KMS-11 (cell line): Measurements from ENCODE around the gene PIGU.
A peak's percentile ranks its signal among the peaks of the same experiment; 100 is the strongest.

Experiments used
- H2AFZ ChIP-seq: fragments of 200-600 bp; sonication (generic); 2 replicates; pipeline ENCODE4 v1.6.1; 2016; ENCODE audit warnings: antibody characterized with exemption, mixed run types, low read depth
- H3K27ac ChIP-seq: fragments of 200-600 bp; sonication (generic); 2 replicates; pipeline ENCODE4 v1.6.1; 2016; ENCODE audit warnings: mild to moderate bottlenecking, mixed run types
- H3K27me3 ChIP-seq: fragments of 200-600 bp; sonication (generic); 2 replicates; pipeline ENCODE4 v1.6.1; 2017; ENCODE audit warnings: mild to moderate bottlenecking, low read depth, mixed run types, moderate library complexity; ENCODE audit not compliant: insufficient read depth
- H3K36me3 ChIP-seq: fragments of 200-600 bp; sonication (generic); 2 replicates; pipeline ENCODE4 v1.6.1; 2017; ENCODE audit warnings: mild to moderate bottlenecking, mixed run types; ENCODE audit not compliant: insufficient read depth
- H3K4me1 ChIP-seq: fragments of 200-600 bp; sonication (generic); 2 replicates; pipeline ENCODE4 v1.6.1; 2016; ENCODE audit warnings: mild to moderate bottlenecking, low read depth, mixed run types; ENCODE audit not compliant: poor library complexity, severe bottlenecking
- H3K4me2 ChIP-seq: fragments of 200-600 bp; sonication (generic); 2 replicates; pipeline ENCODE4 v1.7.0; 2016; ENCODE audit warnings: mild to moderate bottlenecking, mixed run types
- H3K4me3 ChIP-seq: fragments of 200-600 bp; sonication (generic); IDR thresholded peaks from 2 replicates; pipeline ENCODE4 v1.6.1; 2017; ENCODE audit warnings: low read depth, low read length, mixed read lengths; ENCODE audit not compliant: insufficient read depth
- H3K79me2 ChIP-seq: fragments of 200-600 bp; sonication (generic); 2 replicates; pipeline ENCODE4 v1.6.1; 2016; ENCODE audit warnings: low read depth, mixed run types; ENCODE audit not compliant: insufficient read depth
- H3K9ac ChIP-seq: fragments of 200-600 bp; sonication (generic); 2 replicates; pipeline ENCODE4 v1.6.1; 2016; ENCODE audit warnings: mild to moderate bottlenecking, mixed run types
- H4K20me1 ChIP-seq: fragments of 200-600 bp; sonication (generic); 2 replicates; pipeline ENCODE4 v1.6.1; 2016; ENCODE audit warnings: mild to moderate bottlenecking, mixed run types; ENCODE audit not compliant: insufficient read depth
- TF ChIP-seq, protein P1 (sequence below): fragments of 200-600 bp; sonication (generic); conservative IDR thresholded peaks from 2 replicates; pipeline ENCODE4 v1.6.1; 2017; ENCODE audit warnings: low read depth, mild to moderate bottlenecking, antibody characterized with exemption, low read length, moderate library complexity, mixed read lengths

The PIGU gene

GRCh38 chr20:34644345-34644744 lies 32.5 kb downstream of the PIGU start:
- TF ChIP-seq, protein P1, sequence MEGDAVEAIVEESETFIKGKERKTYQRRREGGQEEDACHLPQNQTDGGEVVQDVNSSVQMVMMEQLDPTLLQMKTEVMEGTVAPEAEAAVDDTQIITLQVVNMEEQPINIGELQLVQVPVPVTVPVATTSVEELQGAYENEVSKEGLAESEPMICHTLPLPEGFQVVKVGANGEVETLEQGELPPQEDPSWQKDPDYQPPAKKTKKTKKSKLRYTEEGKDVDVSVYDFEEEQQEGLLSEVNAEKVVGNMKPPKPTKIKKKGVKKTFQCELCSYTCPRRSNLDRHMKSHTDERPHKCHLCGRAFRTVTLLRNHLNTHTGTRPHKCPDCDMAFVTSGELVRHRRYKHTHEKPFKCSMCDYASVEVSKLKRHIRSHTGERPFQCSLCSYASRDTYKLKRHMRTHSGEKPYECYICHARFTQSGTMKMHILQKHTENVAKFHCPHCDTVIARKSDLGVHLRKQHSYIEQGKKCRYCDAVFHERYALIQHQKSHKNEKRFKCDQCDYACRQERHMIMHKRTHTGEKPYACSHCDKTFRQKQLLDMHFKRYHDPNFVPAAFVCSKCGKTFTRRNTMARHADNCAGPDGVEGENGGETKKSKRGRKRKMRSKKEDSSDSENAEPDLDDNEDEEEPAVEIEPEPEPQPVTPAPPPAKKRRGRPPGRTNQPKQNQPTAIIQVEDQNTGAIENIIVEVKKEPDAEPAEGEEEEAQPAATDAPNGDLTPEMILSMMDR = no peak
- no peak overlapping the region for H3K9ac ChIP-seq
- no peaks in the 10 kb centered on the region for H3K36me3 ChIP-seq
- no peak overlapping the region for H3K4me3 ChIP-seq
- H2AFZ ChIP-seq = no peak overlapping the region
- peak overlapping the region; percentile 2; the same call in 1 of the 2 replicates for H3K4me2 ChIP-seq
- H4K20me1 ChIP-seq = no peaks in the 10 kb centered on the region
- peaks cover 56% of the 10 kb centered on the region for H3K4me1 ChIP-seq
- no peaks in the 10 kb centered on the region for H3K79me2 ChIP-seq
- no peak overlapping the region for H3K27ac ChIP-seq
- H3K27me3 ChIP-seq = no peaks in the 10 kb centered on the region

GRCh38 chr20:34643928-34644327 lies 33.0 kb downstream of the PIGU start:
- Histone ChIP-seq H3K36me3 (no peaks in the 10 kb centered on the region), H3K4me1 (peaks cover 58% of the 10 kb centered on the region), H3K4me2 (peak overlapping the region; percentile 2; the same call in 1 of the 2 replicates), H3K79me2 (no peaks in the 10 kb centered on the region), H2AFZ (no peak overlapping the region), H3K27ac (no peak overlapping the region; the same call in 1 of the 2 replicates), H3K4me3 (no peak overlapping the region), H3K9ac (no peak overlapping the region), H3K27me3 (no peaks in the 10 kb centered on the region), H4K20me1 (no peaks in the 10 kb centered on the region)
- TF ChIP-seq, protein P1 = no peak

DNA sequence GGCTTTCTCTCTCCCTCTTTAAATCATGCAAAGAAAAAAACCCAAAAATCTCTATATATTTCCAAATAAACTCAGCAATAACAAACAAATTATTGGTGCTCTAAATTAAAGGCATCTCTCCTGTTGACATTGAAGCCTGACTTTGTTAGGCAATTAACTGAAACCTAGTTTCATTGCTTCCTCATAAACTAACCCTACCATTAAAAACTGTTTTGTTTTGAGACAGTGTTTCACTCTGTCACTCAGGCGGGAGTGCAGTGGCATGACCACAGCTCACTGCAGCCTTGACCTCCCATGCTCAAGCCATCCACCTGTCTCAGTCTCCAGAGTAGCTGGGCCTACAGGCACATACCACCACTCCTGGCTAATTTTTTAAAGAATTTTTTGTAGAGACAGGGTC lies 34.9 kb downstream of the PIGU start:
- no peak overlapping the region for H3K4me3 ChIP-seq
- peaks cover 58% of the 10 kb centered on the region for H3K4me1 ChIP-seq
- no peaks in the 10 kb centered on the region for H3K27me3 ChIP-seq
- H3K9ac ChIP-seq = no peak overlapping the region
- TF ChIP-seq, protein P1 = no peak
- H4K20me1 ChIP-seq = no peaks in the 10 kb centered on the region
- H3K79me2 ChIP-seq = no peaks in the 10 kb centered on the region
- peak overlapping the region; percentile 33; the same call in 1 of the 2 replicates for H3K27ac ChIP-seq
- H2AFZ ChIP-seq = no peak overlapping the region
- peak overlapping the region; percentile 18 for H3K4me2 ChIP-seq
- no peaks in the 10 kb centered on the region; the same call in 1 of the 2 replicates for H3K36me3 ChIP-seq

- peak overlapping the region; percentile 11; the same call in 1 of the 2 replicates for H3K9ac ChIP-seq
- H3K27ac ChIP-seq = peak overlapping the region; percentile 46
- H2AFZ ChIP-seq = no peak overlapping the region
- H4K20me1 ChIP-seq = no peaks in the 10 kb centered on the region
- peaks cover 5% of the 10 kb centered on the region; the same call in 1 of the 2 replicates for H3K36me3 ChIP-seq
- H3K4me1 ChIP-seq = peaks cover 56% of the 10 kb centered on the region
- no peaks in the 10 kb centered on the region for H3K27me3 ChIP-seq
- H3K79me2 ChIP-seq = no peaks in the 10 kb centered on the region
- TF ChIP-seq, protein P1 = no peak
- no peak overlapping the region for H3K4me3 ChIP-seq
- H3K4me2 ChIP-seq = peak overlapping the region; percentile 13; the same call in 1 of the 2 replicates
Measured at GRCh38 chr20:34639755-34640222, 37.1 kb downstream of the PIGU start.
